HepG2 (cell line): ENCODE data around the gene SLC5A6. TPM values are rescaled to one million over a fixed set of nuclear protein-coding genes. Genes with fewer than 3 reads are reported as not detected.

ENCODE experiments used
- ARNT2 ChIP-seq: sonication (generic); formaldehyde crosslinking; IDR thresholded peaks from 2 replicates; pipeline ENCODE4 v1.8.0; 2022; ENCODE audit warnings: mild to moderate bottlenecking, low read depth, missing genetic modification reagents, moderate library complexity
- CEBPB ChIP-seq: IDR thresholded peaks from 2 replicates; pipeline ENCODE4 v1.6.1; 2011; ENCODE audit warnings: low read depth, low read length, improper control_type of control experiment, borderline replicate concordance
- CEBPG ChIP-seq: IDR thresholded peaks from 2 replicates; pipeline ENCODE4 v1.6.1; 2016
- HDAC2 ChIP-seq: sonication (generic); formaldehyde crosslinking; IDR thresholded peaks from 2 replicates; pipeline ENCODE4 v1.4.0; 2020; ENCODE audit warnings: missing genetic modification reagents
- HMGA1 ChIP-seq: sonication (generic); formaldehyde crosslinking; conservative IDR thresholded peaks from 2 replicates; pipeline ENCODE4 v1.4.0; 2020; ENCODE audit warnings: missing genetic modification reagents
- HNF1B ChIP-seq: sonication (generic); formaldehyde crosslinking; IDR thresholded peaks from 2 replicates; pipeline ENCODE4 v1.5.1; 2020; ENCODE audit warnings: mild to moderate bottlenecking, moderate library complexity, missing genetic modification reagents
- MAFG ChIP-seq: sonication (generic); formaldehyde crosslinking; IDR thresholded peaks from 2 replicates; pipeline ENCODE4 v1.5.1; 2020; ENCODE audit warnings: mild to moderate bottlenecking, missing genetic modification reagents
- MIXL1 ChIP-seq: IDR thresholded peaks from 2 replicates; pipeline ENCODE4 v1.6.1; 2016
- MTA1 ChIP-seq: sonication (generic); formaldehyde crosslinking; IDR thresholded peaks from 2 replicates; pipeline ENCODE4 v1.4.0; 2020; ENCODE audit warnings: missing genetic modification reagents, mild to moderate bottlenecking, borderline replicate concordance
- NCOR1 ChIP-seq: fragments of 200-600 bp; sonication (generic); IDR thresholded peaks from 2 replicates; pipeline ENCODE4 v1.7.0; 2017; ENCODE audit warnings: antibody characterized with exemption, low read length, borderline replicate concordance
- NR0B2 ChIP-seq: sonication (generic); formaldehyde crosslinking; IDR thresholded peaks from 2 replicates; pipeline ENCODE4 v1.4.0; 2020; ENCODE audit warnings: mild to moderate bottlenecking, missing genetic modification reagents
- ONECUT2 ChIP-seq: sonication (generic); formaldehyde crosslinking; IDR thresholded peaks from 2 replicates; pipeline ENCODE4 v1.4.0; 2020; ENCODE audit warnings: missing genetic modification reagents
- POGK ChIP-seq: sonication (generic); formaldehyde crosslinking; conservative IDR thresholded peaks from 2 replicates; pipeline ENCODE4 v1.8.0; 2022; ENCODE audit warnings: mild to moderate bottlenecking, moderate library complexity, missing genetic modification reagents
- SAP130 ChIP-seq: IDR thresholded peaks from 2 replicates; pipeline ENCODE4 v1.6.1; 2016; ENCODE audit warnings: low read depth
- SRF ChIP-seq: IDR thresholded peaks from 2 replicates; pipeline ENCODE4 v1.6.1; 2011; ENCODE audit warnings: mild to moderate bottlenecking, low read depth, low read length, moderate library complexity
- ZBTB7B ChIP-seq: sonication (generic); formaldehyde crosslinking; IDR thresholded peaks from 2 replicates; pipeline ENCODE4 v1.4.0; 2020; ENCODE audit warnings: missing genetic modification reagents
- ZFP36L2 ChIP-seq: sonication (generic); formaldehyde crosslinking; IDR thresholded peaks from 2 replicates; pipeline ENCODE4 v1.4.0; 2020; ENCODE audit warnings: missing genetic modification reagents
- ZNF274 ChIP-seq: sonication (generic); formaldehyde crosslinking; IDR thresholded peaks from 2 replicates; pipeline ENCODE4 v1.5.1; 2020; ENCODE audit warnings: mild to moderate bottlenecking, missing genetic modification reagents
- ZNF33A ChIP-seq: sonication (generic); formaldehyde crosslinking; IDR thresholded peaks from 2 replicates; pipeline ENCODE4 v1.5.1; 2020; ENCODE audit warnings: missing genetic modification reagents, mild to moderate bottlenecking, moderate library complexity, borderline replicate concordance
- ZNF432 ChIP-seq: sonication (generic); formaldehyde crosslinking; IDR thresholded peaks from 2 replicates; pipeline ENCODE4 v1.5.0; 2020; ENCODE audit warnings: missing genetic modification reagents, mild to moderate bottlenecking, borderline replicate concordance
- ZNF44 ChIP-seq: sonication (generic); formaldehyde crosslinking; IDR thresholded peaks from 2 replicates; pipeline ENCODE4 v1.5.1; 2020; ENCODE audit warnings: mild to moderate bottlenecking, missing genetic modification reagents
- ZNF468 ChIP-seq: sonication (generic); formaldehyde crosslinking; IDR thresholded peaks from 2 replicates; pipeline ENCODE4 v1.8.0; 2022; ENCODE audit warnings: mild to moderate bottlenecking, moderate library complexity, missing genetic modification reagents
- ZNF629 ChIP-seq: sonication (generic); formaldehyde crosslinking; conservative IDR thresholded peaks from 2 replicates; pipeline ENCODE4 v1.5.0; 2020; ENCODE audit warnings: missing genetic modification reagents
- ZNF773 ChIP-seq: sonication (generic); formaldehyde crosslinking; IDR thresholded peaks from 2 replicates; pipeline ENCODE4 v1.4.0; 2020; ENCODE audit warnings: missing genetic modification reagents, borderline replicate concordance
- ZNF775 ChIP-seq: sonication (generic); formaldehyde crosslinking; IDR thresholded peaks from 2 replicates; pipeline ENCODE4 v1.4.0; 2020; ENCODE audit warnings: missing genetic modification reagents, mild to moderate bottlenecking, moderate library complexity, borderline replicate concordance
- ZSCAN29 ChIP-seq: sonication (generic); formaldehyde crosslinking; conservative IDR thresholded peaks from 2 replicates; pipeline ENCODE4 v1.4.0; 2020; ENCODE audit warnings: mild to moderate bottlenecking, missing genetic modification reagents
- ZUFSP ChIP-seq: sonication (generic); formaldehyde crosslinking; IDR thresholded peaks from 2 replicates; pipeline ENCODE4 v1.9.0; 2021; ENCODE audit warnings: missing genetic modification reagents, mild to moderate bottlenecking, borderline replicate concordance
- polyA plus RNA-seq, 8 experiments: library from polyadenylated mRNA; depleted of rRNA in 3 of 8; stranded (reverse) in 7 of 8; unstranded in 1 of 8; fragments of >200 nt; fragmentation: Illumina TruSeq in 4 of 8; extraction: Trizol in 4 of 8; gene quantifications; 2 replicates each; pipeline versions ENCODE4 v1.2.1 to v1.2.3, GENCODE V29; 2011 to 2016; ENCODE audit warnings: low read depth in 4 of 8, missing spikeins in 1 of 8, mixed read lengths in 1 of 8; ENCODE audit not compliant: insufficient read depth in 1 of 8
- total RNA-seq, 5 experiments: library from RNA; depleted of rRNA; stranded (reverse); fragments of >200 nt; fragmentation: Illumina TruSeq; extraction: Trizol; gene quantifications; 2 replicates each; pipeline ENCODE4 v1.2.3, GENCODE V29; 2016; ENCODE audit warnings: low read depth in 1 of 5

The SLC5A6 gene
- total and polyA plus RNA-seq, 2 of the 13 experiments (the other 11 are each of a cell fraction or from before 2014, with no cell fraction given): 135 to 417 TPM

- TF ChIP-seq ZNF33A (CRISPR knock-in tag) (no peak), MAFG (CRISPR knock-in tag) (no peak), ZNF432 (CRISPR knock-in tag) (no peak), POGK (CRISPR knock-in tag) (peak; percentile 65; the same call in 1 of the 2 replicates), SRF (no peak), CEBPG (CRISPR knock-in tag) (peak; percentile 86), ZBTB7B (0 out of 2 replicates have a peak, but pooled peaks have one; percentile 37), ZNF468 (CRISPR knock-in tag) (no peak), ONECUT2 (CRISPR knock-in tag) (no peak), HNF1B (0 out of 2 replicates have a peak, but pooled peaks have one; percentile 54), SAP130 (CRISPR knock-in tag) (peak; percentile 71; the same call in 1 of the 2 replicates), NCOR1 (no peak; the same call in 1 of the 2 replicates), ZNF44 (CRISPR knock-in tag) (no peak), ZSCAN29 (CRISPR knock-in tag) (no peak), ZNF629 (CRISPR knock-in tag) (no peak), HDAC2 (CRISPR knock-in tag) (peak; percentile 51; the same call in 1 of the 2 replicates), ZUFSP (CRISPR knock-in tag) (no peak), ZFP36L2 (CRISPR knock-in tag) (no peak), ZNF773 (no peak), CEBPB (peak; percentile 93), ZNF274 (CRISPR knock-in tag) (no peak), ZNF775 (CRISPR knock-in tag) (no peak), ARNT2 (CRISPR knock-in tag) (no peak), NR0B2 (CRISPR knock-in tag) (no peak), HMGA1 (CRISPR knock-in tag) (no peak), MTA1 (CRISPR knock-in tag) (no peak), MIXL1 (no peak)
Measured at GRCh38 chr2:27185331-27186026, 26.6 kb downstream of the SLC5A6 start (continued).
